Spleen (tissue), 7 donors: ENCODE measurements around the gene SLC22A15.
"Not testable (repeated sequence)": the region's sequence is repeated elsewhere in the genome, so short reads cannot be mapped to it uniquely, and the experiment has no call there.

Experiments
- CTCF ChIP-seq, 11 experiments: fragments of 200-600 bp in 7 of 11; fragments of 450-650 bp in 4 of 11; sonication (generic) in 4 of 11; IDR thresholded peaks in 8 of 11; conservative IDR thresholded peaks in 3 of 11; 1 replicate in 7 of 11; 2 replicates in 4 of 11; pipeline versions ENCODE4 v1.4.0 to v1.8.0; 2016 to 2021; ENCODE audit warnings: antibody characterized with exemption in 11 of 11, inconsistent platforms in 4 of 11, mild to moderate bottlenecking in 1 of 11
- POLR2A ChIP-seq, 3 donors: fragments of 450-650 bp; IDR thresholded peaks; one replicate each; pipeline ENCODE4 v1.5.1; 2017; ENCODE audit warnings: antibody characterized with exemption in 3 of 3, mild to moderate bottlenecking in 1 of 3
- POLR2AphosphoS5 ChIP-seq, 3 donors: sonication (generic); formaldehyde crosslinking; IDR thresholded peaks; one replicate each; pipeline ENCODE4 v1.5.1; 2017; ENCODE audit warnings: antibody characterized with exemption in 3 of 3
- donor health status: DM: no; HTN: no; CAD: no; lungs with moderate emphysema.
- donor health status: DM: no; HTN: no; CAD: no.
- donor health status: DM: no; HTN: no; CAD: no.

GRCh38 chr1:115971778-115972177 is 4.5 kb upstream of the SLC22A15 start:
- TF ChIP-seq CTCF (IDR thresholded peaks at IDR 0.05 in 8 of 11, conservative IDR thresholded peaks at IDR 0.05 in 3 of 11); POLR2A (IDR thresholded peaks at IDR 0.05); POLR2AphosphoS5 (IDR thresholded peaks at IDR 0.05): not testable (repeated sequence)
